Upper lobe of left lung (tissue), 6 donors: ENCODE measurements around the gene GGNBP2. TPM values are rescaled to one million over a fixed set of nuclear protein-coding genes. Genes with fewer than 3 reads are reported as not detected.

Experiments
- ATAC-seq, 2 donors: fragments of 200-7000 bp; cut with Tn5 transposase; one replicate each; pipeline ENCODE4 v1.9.1; 2022; ENCODE audit warnings: mild to moderate bottlenecking in 2 of 2, moderate library complexity in 2 of 2; ENCODE audit not compliant: low FRiP score in 2 of 2
- DNase-seq, 2 donors: peaks; one replicate each; pipeline ENCODE4 v3.0.0-alpha.2; 2019 to 2020
- H3K27ac ChIP-seq, 4 donors: fragments of 200-600 bp; sonication (generic); one replicate each; pipeline ENCODE4 v1.5.1; 2016 to 2019
- H3K27me3 ChIP-seq, 4 donors: fragments of 200-600 bp; sonication (generic); one replicate each; pipeline ENCODE4 v1.5.1; 2017 to 2019
- H3K36me3 ChIP-seq, 4 donors: fragments of 200-600 bp; sonication (generic); one replicate each; pipeline ENCODE4 v1.5.1; 2016 to 2019
- H3K4me1 ChIP-seq, 4 donors: fragments of 200-600 bp; sonication (generic); one replicate each; pipeline ENCODE4 v1.5.1; 2018 to 2019
- H3K4me3 ChIP-seq, 4 donors: fragments of 200-600 bp; sonication (generic); one replicate each; pipeline ENCODE4 v1.5.1; 2017 to 2019; ENCODE audit warnings: mild to moderate bottlenecking in 2 of 4, moderate library complexity in 1 of 4
- H3K9me3 ChIP-seq, 4 donors: fragments of 200-600 bp; sonication (generic); one replicate each; pipeline ENCODE4 v1.5.1; 2018 to 2019
- CTCF ChIP-seq, 6 experiments: fragments of 450-650 bp in 4 of 6; fragments of 200-600 bp in 2 of 6; sonication (generic) in 2 of 6; IDR thresholded peaks; one replicate each; pipeline ENCODE4 v1.5.1; 2016 to 2019; ENCODE audit warnings: antibody characterized with exemption in 6 of 6
- EP300 ChIP-seq, 4 donors: sonication (generic); formaldehyde crosslinking; IDR thresholded peaks; one replicate each; pipeline ENCODE4 v1.5.1; 2017; ENCODE audit warnings: antibody characterized with exemption in 4 of 4, control low read depth in 2 of 4
- POLR2A ChIP-seq, 4 donors: fragments of 450-650 bp; IDR thresholded peaks; one replicate each; pipeline ENCODE4 v1.5.1; 2016 to 2017; ENCODE audit warnings: antibody characterized with exemption in 4 of 4, mild to moderate bottlenecking in 2 of 4
- POLR2AphosphoS5 ChIP-seq, 2 donors: sonication (generic); formaldehyde crosslinking; IDR thresholded peaks; one replicate each; pipeline ENCODE4 v1.5.1; 2017; ENCODE audit warnings: antibody characterized with exemption in 2 of 2
- WGBS, 2 donors: methylation state at CpG; one replicate each; pipeline ENCODE4 v1.1.5; 2017 to 2018; 5-methylcytosine and 5-hydroxymethylcytosine counted together
- total RNA-seq, 6 donors: library from RNA; depleted of rRNA in 4 of 6; stranded (reverse); fragments of >200 nt in 4 of 6; gene quantifications; one replicate each; pipeline versions ENCODE4 v1.1.0 to v1.2.1, GENCODE V29; 2016 to 2021
- donor health status: DM: no; HTN: no; CAD: no; lungs with moderate emphysema.
- donor health status: DM: no; HTN: yes; CAD: no; lungs with severe emphysema.

Gene GGNBP2
- total RNA-seq, 6 donors from 2014 or later: 36.8 to 101 (median 70.0) TPM

- WGBS, 2 donors: 90 to 93% methylated on average over 3 of the region's 3 CpGs
- no peak for DNase-seq
- TF ChIP-seq POLR2AphosphoS5 (IDR thresholded peaks at IDR 0.05): no peak
- TF ChIP-seq CTCF (IDR thresholded peaks at IDR 0.05): no peak
- TF ChIP-seq EP300 (IDR thresholded peaks at IDR 0.05): no peak
- TF ChIP-seq POLR2A (IDR thresholded peaks at IDR 0.05): no peak
- no peaks in the 10 kb centered on the region for H3K27me3 ChIP-seq
- no peak overlapping the region for H3K4me3 ChIP-seq
- no peak overlapping the region for H3K27ac ChIP-seq
- H3K4me1 ChIP-seq: peaks cover 35 to 51% (median 41%) of the 10 kb centered on the region in 4 donors
- no peaks in the 10 kb centered on the region for H3K9me3 ChIP-seq
- H3K36me3 ChIP-seq: peaks cover 18 to 38% (median 27%) of the 10 kb centered on the region in 4 donors
- ATAC-seq: no peak
Observed at GRCh38 chr17:36553459-36553858, 8.7 kb downstream of the GGNBP2 start.

- ATAC-seq (no peak), DNase-seq (no peak)
- TF ChIP-seq CTCF (IDR thresholded peaks at IDR 0.05) (no peak), EP300 (IDR thresholded peaks at IDR 0.05) (no peak), POLR2A (IDR thresholded peaks at IDR 0.05) (no peak), POLR2AphosphoS5 (IDR thresholded peaks at IDR 0.05) (no peak)
- no peaks in the 10 kb centered on the region for H3K4me1 ChIP-seq
- H3K36me3 ChIP-seq: peaks cover 32 to 96% (median 59%) of the 10 kb centered on the region in 4 donors
- H3K4me3 ChIP-seq: no peak overlapping the region
- no peak overlapping the region for H3K27ac ChIP-seq
- 93 to 98% methylated on average over 4 of the region's 4 CpGs for WGBS, 2 donors
- H3K9me3 ChIP-seq: no peaks in the 10 kb centered on the region
- no peaks in the 10 kb centered on the region for H3K27me3 ChIP-seq
Observed at GRCh38 chr17:36566081-36566480, 21.4 kb downstream of the GGNBP2 start.

GRCh38 chr17:36575028-36575427 lies 30.3 kb downstream of the GGNBP2 start:
- H3K36me3 ChIP-seq: peaks cover 17 to 86% (median 56%) of the 10 kb centered on the region in 4 donors
- WGBS, 2 donors: 92 to 96% methylated on average over 12 of the region's 12 CpGs
- no peak for TF ChIP-seq CTCF (IDR thresholded peaks at IDR 0.05)
- TF ChIP-seq POLR2A (IDR thresholded peaks at IDR 0.05): no peak
- no peak for TF ChIP-seq EP300 (IDR thresholded peaks at IDR 0.05)
- TF ChIP-seq POLR2AphosphoS5 (IDR thresholded peaks at IDR 0.05): no peak
- no peaks in the 10 kb centered on the region for H3K27me3 ChIP-seq
- H3K4me3 ChIP-seq: no peak overlapping the region
- H3K27ac ChIP-seq: no peak overlapping the region
- H3K9me3 ChIP-seq: no peaks in the 10 kb centered on the region
- ATAC-seq (no peak), DNase-seq (peak in 1 of 2 donors; percentile 71)
- H3K4me1 ChIP-seq: no peaks in the 10 kb centered on the region

GRCh38 chr17:36576793-36577192 lies 32.1 kb downstream of the GGNBP2 start:
- H3K36me3 ChIP-seq: peaks cover 18 to 86% (median 62%) of the 10 kb centered on the region in 4 donors
- H3K27ac ChIP-seq: no peak overlapping the region
- ATAC-seq: no peak
- TF ChIP-seq EP300 (IDR thresholded peaks at IDR 0.05) (no peak), CTCF (IDR thresholded peaks at IDR 0.05) (no peak), POLR2AphosphoS5 (IDR thresholded peaks at IDR 0.05) (no peak), POLR2A (IDR thresholded peaks at IDR 0.05) (no peak)
- WGBS, 2 donors: 84 to 91% methylated on average over 2 of the region's 2 CpGs
- H3K9me3 ChIP-seq: no peaks in the 10 kb centered on the region
- no peaks in the 10 kb centered on the region for H3K4me1 ChIP-seq
- DNase-seq: no peak
- no peaks in the 10 kb centered on the region for H3K27me3 ChIP-seq
- no peak overlapping the region for H3K4me3 ChIP-seq

GRCh38 chr17:36578671-36579070 lies 34.0 kb downstream of the GGNBP2 start:
- Histone ChIP-seq H3K4me1 (no peaks in the 10 kb centered on the region), H3K27ac (no peak overlapping the region), H3K4me3 (no peak overlapping the region), H3K9me3 (no peaks in the 10 kb centered on the region), H3K36me3 (peaks cover 26 to 86% (median 69%) of the 10 kb centered on the region in 4 donors), H3K27me3 (no peaks in the 10 kb centered on the region)
- 96% methylated on average over 2 of the region's 2 CpGs for WGBS, 2 donors
- ATAC-seq: no peak
- TF ChIP-seq EP300 (IDR thresholded peaks at IDR 0.05): no peak
- TF ChIP-seq POLR2AphosphoS5 (IDR thresholded peaks at IDR 0.05): no peak
- DNase-seq: no peak
